Cardiac fibroblast (primary cell): ENCODE measurements around the gene TGM2.
A peak's percentile ranks its signal among the peaks of the same experiment; 100 is the strongest.

Experiments
- DNase-seq, 2 donors: peaks; one replicate each; pipeline versions ENCODE4 v3.0.0 to v3.0.0-alpha.2; 2010; ENCODE audit warnings: low read depth in 2 of 2
- H3K4me3 ChIP-seq, 2 donors: replicated peaks in 1 of 2; 1 replicate in 1 of 2; 2 replicates in 1 of 2; pipeline ENCODE4 v1.5.1; 2011; ENCODE audit warnings: low read depth in 2 of 2, low read length in 2 of 2, mild to moderate bottlenecking in 2 of 2, moderate library complexity in 1 of 2
- TF ChIP-seq, protein P1 (sequence below): IDR thresholded peaks from one replicate; pipeline ENCODE4 v1.5.1; 2011; ENCODE audit warnings: low read depth, mild to moderate bottlenecking, low read length, inconsistent platforms

TGM2 gene

DNA sequence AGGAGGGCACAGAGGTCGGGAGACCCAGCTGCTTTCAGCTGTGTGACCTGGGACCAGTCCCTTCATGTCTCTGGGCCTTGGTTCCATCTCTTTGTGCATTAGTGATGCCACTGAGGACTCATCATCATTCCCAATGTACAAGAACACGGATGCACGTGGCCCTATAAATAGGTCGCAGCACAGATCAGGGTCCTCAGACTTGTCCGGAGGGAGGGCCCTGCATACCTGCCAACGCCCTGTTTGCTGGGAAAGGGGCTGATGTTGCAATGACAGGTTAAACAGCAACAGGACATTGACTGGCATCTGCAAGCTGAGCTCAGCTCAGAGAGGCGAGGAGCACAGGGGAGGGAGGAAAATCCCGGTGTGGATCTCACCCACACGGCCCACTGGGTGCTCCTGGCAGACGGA, 21.8 kb downstream of the TGM2 start:
- DNase-seq: no peak
- no peak overlapping the region for H3K4me3 ChIP-seq
- TF ChIP-seq, protein P1, sequence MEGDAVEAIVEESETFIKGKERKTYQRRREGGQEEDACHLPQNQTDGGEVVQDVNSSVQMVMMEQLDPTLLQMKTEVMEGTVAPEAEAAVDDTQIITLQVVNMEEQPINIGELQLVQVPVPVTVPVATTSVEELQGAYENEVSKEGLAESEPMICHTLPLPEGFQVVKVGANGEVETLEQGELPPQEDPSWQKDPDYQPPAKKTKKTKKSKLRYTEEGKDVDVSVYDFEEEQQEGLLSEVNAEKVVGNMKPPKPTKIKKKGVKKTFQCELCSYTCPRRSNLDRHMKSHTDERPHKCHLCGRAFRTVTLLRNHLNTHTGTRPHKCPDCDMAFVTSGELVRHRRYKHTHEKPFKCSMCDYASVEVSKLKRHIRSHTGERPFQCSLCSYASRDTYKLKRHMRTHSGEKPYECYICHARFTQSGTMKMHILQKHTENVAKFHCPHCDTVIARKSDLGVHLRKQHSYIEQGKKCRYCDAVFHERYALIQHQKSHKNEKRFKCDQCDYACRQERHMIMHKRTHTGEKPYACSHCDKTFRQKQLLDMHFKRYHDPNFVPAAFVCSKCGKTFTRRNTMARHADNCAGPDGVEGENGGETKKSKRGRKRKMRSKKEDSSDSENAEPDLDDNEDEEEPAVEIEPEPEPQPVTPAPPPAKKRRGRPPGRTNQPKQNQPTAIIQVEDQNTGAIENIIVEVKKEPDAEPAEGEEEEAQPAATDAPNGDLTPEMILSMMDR: no peak

- DNase-seq: no peak
- TF ChIP-seq, protein P1: no peak
- H3K4me3 ChIP-seq: no peak overlapping the region
These were observed 23.1 kb downstream of the TGM2 start for GRCh38 chr20:38141889-38142494.

GRCh38 chr20:38141204-38141888, 23.7 kb downstream of the TGM2 start:
- DNase-seq: no peak
- H3K4me3 ChIP-seq: no peak overlapping the region
- TF ChIP-seq, protein P1: no peak

DNA sequence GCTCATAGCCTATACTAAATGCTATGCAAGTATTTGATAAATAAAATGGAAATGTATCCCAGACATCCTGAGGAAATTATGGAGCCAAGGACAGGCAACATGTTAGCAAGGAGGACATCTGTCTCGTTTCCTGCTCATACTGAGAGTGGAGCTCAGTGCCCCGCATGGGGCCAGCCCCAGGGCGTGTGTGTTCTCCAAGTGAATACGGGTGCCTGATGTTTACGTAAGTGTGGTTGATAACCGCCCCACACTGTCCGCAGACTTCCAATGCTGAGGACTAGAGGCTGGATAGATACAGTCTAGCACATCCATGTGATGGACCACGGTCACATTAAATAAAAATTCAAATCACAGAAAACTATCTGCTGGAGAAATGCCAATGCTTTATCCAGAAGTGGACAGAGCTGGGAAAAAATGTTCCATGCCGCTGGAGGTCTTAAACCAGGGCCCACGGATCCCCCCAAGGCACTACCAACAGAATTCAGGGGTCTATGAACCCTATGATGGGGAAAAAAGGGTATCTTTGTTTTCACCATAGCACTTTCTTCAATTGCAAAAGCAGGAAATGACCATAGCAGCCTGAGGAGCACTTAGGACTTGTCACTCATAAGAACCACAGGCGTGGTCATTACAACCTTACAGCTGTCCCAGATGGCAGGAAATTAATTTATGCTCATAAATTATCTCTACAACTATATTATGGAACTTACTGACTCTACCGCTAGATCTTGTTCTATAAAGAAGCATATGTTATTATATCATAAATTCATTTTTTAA, 24.9 kb downstream of the TGM2 start:
- TF ChIP-seq, protein P1: no peak
- no peak overlapping the region for H3K4me3 ChIP-seq
- peak in 1 of 2 donors; percentile 38 for DNase-seq

DNA sequence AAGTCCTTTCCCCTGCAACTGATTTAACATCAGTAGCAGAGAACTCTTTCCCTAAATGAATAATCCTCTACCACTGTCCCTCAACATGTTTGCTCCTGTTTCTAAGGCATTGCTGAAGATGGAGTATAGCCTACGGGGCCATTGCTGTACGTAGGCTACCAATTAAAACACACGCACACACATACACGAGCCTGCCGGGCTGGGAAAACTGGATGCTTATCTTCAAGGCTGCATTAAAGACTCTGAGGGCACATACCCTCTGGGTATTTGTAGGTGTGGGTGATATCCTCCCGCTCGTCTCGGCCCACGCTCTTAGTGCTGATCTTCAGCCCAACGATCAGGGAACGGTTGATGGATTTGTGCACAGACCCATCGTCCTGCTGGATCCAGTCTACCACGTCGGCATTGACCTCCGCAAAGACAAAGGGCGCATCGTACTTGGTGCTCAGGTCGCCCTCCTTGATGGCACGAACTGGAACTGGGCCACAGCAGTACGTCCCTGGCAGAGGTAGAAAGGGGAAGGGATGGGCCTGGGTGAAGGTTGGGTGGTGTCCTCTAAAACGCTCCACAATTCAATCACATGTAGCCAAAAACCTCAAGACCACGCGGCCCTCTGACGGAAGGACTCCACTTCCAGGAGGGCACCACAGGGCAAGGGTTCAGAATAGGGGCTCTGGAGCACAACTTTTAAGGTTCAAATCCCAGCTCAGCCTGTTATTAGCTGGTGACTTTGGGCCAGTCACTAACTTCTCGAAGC, 25.7 kb downstream of the TGM2 start:
- DNase-seq: no peak
- no peak overlapping the region for H3K4me3 ChIP-seq
- TF ChIP-seq, protein P1: no peak

DNA sequence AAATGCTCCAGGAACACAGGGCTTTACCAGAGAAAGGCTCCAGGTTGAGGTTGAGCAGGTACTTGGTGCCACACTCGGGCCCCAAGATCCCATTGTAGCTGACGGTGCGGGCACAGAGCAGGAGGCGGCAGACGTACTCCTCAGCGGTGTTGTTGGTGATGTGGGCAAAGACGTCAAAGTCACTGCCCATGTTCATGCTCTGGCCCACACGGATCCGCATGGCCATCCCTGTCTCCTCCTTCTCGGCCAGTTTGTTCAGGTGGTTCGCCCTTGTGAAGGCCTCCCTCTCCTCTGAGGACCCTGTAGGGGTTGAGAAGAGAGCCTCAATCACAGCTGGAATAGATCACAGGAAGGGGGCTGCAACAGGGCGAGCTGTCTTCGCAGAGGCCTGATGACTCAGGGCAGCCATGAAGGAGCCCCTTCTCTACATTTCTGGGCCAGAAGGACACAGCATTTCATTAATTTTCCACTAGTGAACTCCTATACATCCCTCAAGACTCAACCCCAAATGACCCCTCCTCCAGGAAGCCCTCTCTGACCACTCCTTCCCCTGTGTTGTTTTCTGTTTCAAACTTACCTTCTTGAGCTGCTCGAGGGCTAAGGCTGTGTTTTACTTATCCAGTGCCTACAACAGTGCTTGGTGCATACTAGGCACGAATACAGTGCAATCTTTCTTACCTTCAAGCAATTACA, 26.8 kb downstream of the TGM2 start:
- TF ChIP-seq, protein P1: no peak
- H3K4me3 ChIP-seq: no peak overlapping the region
- DNase-seq: no peak
